ENCODE results near the gene ENG.

DNA sequence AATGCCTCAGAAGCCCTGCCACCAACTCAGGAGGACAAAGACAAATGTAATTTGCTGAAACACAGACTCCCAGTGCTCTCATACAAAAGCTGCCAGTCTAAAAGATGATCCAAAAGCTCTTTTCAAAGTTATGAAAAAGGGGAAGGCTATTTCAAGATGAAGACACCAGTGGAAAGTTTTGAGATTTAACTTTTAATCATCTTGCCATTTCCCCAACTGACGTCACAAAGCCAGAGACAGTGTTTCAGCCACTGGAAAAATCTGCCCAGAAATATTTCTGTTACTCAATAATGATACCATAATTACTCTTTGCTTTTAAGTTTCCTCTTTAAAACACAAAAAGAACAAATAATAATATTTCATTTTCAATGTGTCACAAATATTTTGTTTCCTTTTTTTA lies 20.9 kb downstream of the ENG start:
- TF ChIP-seq, protein P1, sequence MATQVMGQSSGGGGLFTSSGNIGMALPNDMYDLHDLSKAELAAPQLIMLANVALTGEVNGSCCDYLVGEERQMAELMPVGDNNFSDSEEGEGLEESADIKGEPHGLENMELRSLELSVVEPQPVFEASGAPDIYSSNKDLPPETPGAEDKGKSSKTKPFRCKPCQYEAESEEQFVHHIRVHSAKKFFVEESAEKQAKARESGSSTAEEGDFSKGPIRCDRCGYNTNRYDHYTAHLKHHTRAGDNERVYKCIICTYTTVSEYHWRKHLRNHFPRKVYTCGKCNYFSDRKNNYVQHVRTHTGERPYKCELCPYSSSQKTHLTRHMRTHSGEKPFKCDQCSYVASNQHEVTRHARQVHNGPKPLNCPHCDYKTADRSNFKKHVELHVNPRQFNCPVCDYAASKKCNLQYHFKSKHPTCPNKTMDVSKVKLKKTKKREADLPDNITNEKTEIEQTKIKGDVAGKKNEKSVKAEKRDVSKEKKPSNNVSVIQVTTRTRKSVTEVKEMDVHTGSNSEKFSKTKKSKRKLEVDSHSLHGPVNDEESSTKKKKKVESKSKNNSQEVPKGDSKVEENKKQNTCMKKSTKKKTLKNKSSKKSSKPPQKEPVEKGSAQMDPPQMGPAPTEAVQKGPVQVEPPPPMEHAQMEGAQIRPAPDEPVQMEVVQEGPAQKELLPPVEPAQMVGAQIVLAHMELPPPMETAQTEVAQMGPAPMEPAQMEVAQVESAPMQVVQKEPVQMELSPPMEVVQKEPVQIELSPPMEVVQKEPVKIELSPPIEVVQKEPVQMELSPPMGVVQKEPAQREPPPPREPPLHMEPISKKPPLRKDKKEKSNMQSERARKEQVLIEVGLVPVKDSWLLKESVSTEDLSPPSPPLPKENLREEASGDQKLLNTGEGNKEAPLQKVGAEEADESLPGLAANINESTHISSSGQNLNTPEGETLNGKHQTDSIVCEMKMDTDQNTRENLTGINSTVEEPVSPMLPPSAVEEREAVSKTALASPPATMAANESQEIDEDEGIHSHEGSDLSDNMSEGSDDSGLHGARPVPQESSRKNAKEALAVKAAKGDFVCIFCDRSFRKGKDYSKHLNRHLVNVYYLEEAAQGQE (tag by site-specific recombination; IDR thresholded peaks at IDR 0.05) = no peak
- no peak for TF ChIP-seq CTCF (tag by site-specific recombination; IDR thresholded peaks at IDR 0.05)
- TF ChIP-seq ZNF132 (tag by site-specific recombination; IDR thresholded peaks at IDR 0.05; ENCODE audit: borderline replicate concordance) = no peak
- TF ChIP-seq ZNF280D (tag by site-specific recombination; IDR thresholded peaks at IDR 0.05) = no peak

Data from HEK293 (cell line).